GM12878 (cell line): ENCODE results near the gene HINT2. TPM values are rescaled to one million over a fixed set of nuclear protein-coding genes. Genes with fewer than 3 reads are reported as not detected.

Source experiments
- BRCA1 ChIP-seq: IDR thresholded peaks from 2 replicates; pipeline ENCODE4 v1.6.1; 2011; ENCODE audit warnings: low read depth, low read length, improper control_type of control experiment
- CHD4 ChIP-seq: fragments of 200-600 bp; sonication (generic); IDR thresholded peaks from 2 replicates; pipeline ENCODE4 v1.6.1; 2016; ENCODE audit warnings: mild to moderate bottlenecking
- CREM ChIP-seq: IDR thresholded peaks from 2 replicates; pipeline ENCODE4 v1.6.1; 2014; ENCODE audit warnings: antibody characterized with exemption, low read depth
- ESRRA ChIP-seq: IDR thresholded peaks from 2 replicates; pipeline ENCODE4 v1.6.1; 2012; ENCODE audit warnings: mild to moderate bottlenecking, low read length, improper control_type of control experiment
- FOXM1 ChIP-seq: IDR thresholded peaks from 2 replicates; pipeline ENCODE4 v1.6.1; 2012; ENCODE audit warnings: low read depth, mild to moderate bottlenecking, inconsistent platforms, low read length, moderate library complexity
- NFXL1 ChIP-seq: fragments of 450-650 bp; IDR thresholded peaks from 2 replicates; pipeline ENCODE4 v1.6.1; 2017; ENCODE audit warnings: antibody characterized with exemption, mild to moderate bottlenecking, borderline replicate concordance
- NFYA ChIP-seq: IDR thresholded peaks from 2 replicates; pipeline ENCODE4 v1.6.1; 2011; ENCODE audit warnings: low read depth, mild to moderate bottlenecking, low read length, improper control_type of control experiment, borderline replicate concordance
- NFYB ChIP-seq: IDR thresholded peaks from 2 replicates; pipeline ENCODE4 v1.6.1; 2011; ENCODE audit warnings: low read depth, mild to moderate bottlenecking, low read length, improper control_type of control experiment, moderate library complexity; ENCODE audit not compliant: insufficient read depth
- NR2C1 ChIP-seq: fragments of 450-650 bp; IDR thresholded peaks from 2 replicates; pipeline ENCODE4 v1.6.1; 2017; ENCODE audit warnings: antibody characterized with exemption, mild to moderate bottlenecking, moderate library complexity
- NR2F1 ChIP-seq: fragments of 450-650 bp; conservative IDR thresholded peaks from 2 replicates; pipeline ENCODE4 v1.6.1; 2017; ENCODE audit warnings: mild to moderate bottlenecking
- PBX3 ChIP-seq: IDR thresholded peaks from 2 replicates; pipeline ENCODE4 v1.6.1; 2011; ENCODE audit warnings: mild to moderate bottlenecking, low read depth, low read length, moderate library complexity; ENCODE audit not compliant: insufficient replicate concordance
- POLR2AphosphoS5 ChIP-seq: IDR thresholded peaks from 2 replicates; pipeline ENCODE4 v1.6.1; 2011; ENCODE audit warnings: mild to moderate bottlenecking, low read length, inconsistent platforms
- POU2F2 ChIP-seq: IDR thresholded peaks from 3 replicates; pipeline ENCODE4 v1.6.1; 2011; ENCODE audit warnings: low read depth, mild to moderate bottlenecking, low read length, borderline replicate concordance
- TAF1 ChIP-seq: IDR thresholded peaks from 2 replicates; pipeline ENCODE4 v1.6.1; 2011; ENCODE audit warnings: mild to moderate bottlenecking, low read depth, low read length, borderline replicate concordance
- YY1 ChIP-seq: IDR thresholded peaks from 2 replicates; pipeline ENCODE4 v1.6.1; 2011; ENCODE audit warnings: low read depth, mild to moderate bottlenecking, low read length
- ZBTB11 ChIP-seq: fragments of 450-650 bp; formaldehyde crosslinking; IDR thresholded peaks from 2 replicates; pipeline ENCODE4 v1.5.0; 2022; ENCODE audit warnings: mild to moderate bottlenecking, missing genetic modification characterization
- polyA plus RNA-seq, 11 experiments: library from polyadenylated mRNA; depleted of rRNA in 4 of 11; unstranded in 6 of 11; stranded (reverse) in 5 of 11; fragments of >200 nt; fragmentation: Nextera tagmentation in 4 of 11; fragmentation: Illumina TruSeq in 1 of 11; extraction: Ambion mirVana in 4 of 11; extraction: Trizol in 1 of 11; gene quantifications; 1 replicate in 1 of 11; 2 replicates in 10 of 11; pipeline versions ENCODE4 v1.2.1 to v1.2.3, GENCODE V29; 2011 to 2016; ENCODE audit warnings: inconsistent platforms in 2 of 11, missing spikeins in 2 of 11, low read depth in 1 of 11
- total RNA-seq, 4 experiments: library from RNA; depleted of rRNA in 3 of 4; stranded (reverse); fragments of >200 nt in 3 of 4; fragmentation: Illumina TruSeq in 1 of 4; extraction: Trizol in 1 of 4; gene quantifications; 2 replicates each; pipeline versions ENCODE4 v1.2.1 to v1.2.3, GENCODE V29; 2013 to 2021
- TF ChIP-seq, protein P1 (sequence below): IDR thresholded peaks from 2 replicates; pipeline ENCODE4 v1.6.1; 2012; ENCODE audit warnings: improper control_type of control experiment, low read depth, low read length; ENCODE audit not compliant: insufficient replicate concordance
- TF ChIP-seq, protein P2 (sequence below): fragments of 150-350 bp; IDR thresholded peaks from 2 replicates; pipeline ENCODE4 v1.6.1; 2014; ENCODE audit warnings: mild to moderate bottlenecking, low read depth, low read length

HINT2 gene
- total and polyA plus RNA-seq, 10 of the 15 experiments (the other 5 are each of a cell fraction or from before 2014, with no cell fraction given), result 12.1 to 144 (median 51.7) TPM

GRCh38 chr9:35829084-35829763 is 14.4 kb upstream of the HINT2 start, which contains the start of gene TMEM8B (continued):
- TF ChIP-seq ZBTB11 (CRISPR knock-in tag) (no peak), YY1 (0 out of 2 replicates have a peak, but pooled peaks have one; percentile 31), CHD4 (no peak), NR2F1 (0 out of 2 replicates have a peak, but pooled peaks have one; percentile 16), CREM (peak; percentile 57; the same call in 1 of the 2 replicates), TAF1 (no peak), NFYB (peak; percentile 92), POU2F2 (no peak), NR2C1 (no peak), POLR2AphosphoS5 (no peak), BRCA1 (no peak), NFYA (no peak), ESRRA (no peak), PBX3 (no peak), NFXL1 (no peak), FOXM1 (no peak)
- TF ChIP-seq, protein P1, sequence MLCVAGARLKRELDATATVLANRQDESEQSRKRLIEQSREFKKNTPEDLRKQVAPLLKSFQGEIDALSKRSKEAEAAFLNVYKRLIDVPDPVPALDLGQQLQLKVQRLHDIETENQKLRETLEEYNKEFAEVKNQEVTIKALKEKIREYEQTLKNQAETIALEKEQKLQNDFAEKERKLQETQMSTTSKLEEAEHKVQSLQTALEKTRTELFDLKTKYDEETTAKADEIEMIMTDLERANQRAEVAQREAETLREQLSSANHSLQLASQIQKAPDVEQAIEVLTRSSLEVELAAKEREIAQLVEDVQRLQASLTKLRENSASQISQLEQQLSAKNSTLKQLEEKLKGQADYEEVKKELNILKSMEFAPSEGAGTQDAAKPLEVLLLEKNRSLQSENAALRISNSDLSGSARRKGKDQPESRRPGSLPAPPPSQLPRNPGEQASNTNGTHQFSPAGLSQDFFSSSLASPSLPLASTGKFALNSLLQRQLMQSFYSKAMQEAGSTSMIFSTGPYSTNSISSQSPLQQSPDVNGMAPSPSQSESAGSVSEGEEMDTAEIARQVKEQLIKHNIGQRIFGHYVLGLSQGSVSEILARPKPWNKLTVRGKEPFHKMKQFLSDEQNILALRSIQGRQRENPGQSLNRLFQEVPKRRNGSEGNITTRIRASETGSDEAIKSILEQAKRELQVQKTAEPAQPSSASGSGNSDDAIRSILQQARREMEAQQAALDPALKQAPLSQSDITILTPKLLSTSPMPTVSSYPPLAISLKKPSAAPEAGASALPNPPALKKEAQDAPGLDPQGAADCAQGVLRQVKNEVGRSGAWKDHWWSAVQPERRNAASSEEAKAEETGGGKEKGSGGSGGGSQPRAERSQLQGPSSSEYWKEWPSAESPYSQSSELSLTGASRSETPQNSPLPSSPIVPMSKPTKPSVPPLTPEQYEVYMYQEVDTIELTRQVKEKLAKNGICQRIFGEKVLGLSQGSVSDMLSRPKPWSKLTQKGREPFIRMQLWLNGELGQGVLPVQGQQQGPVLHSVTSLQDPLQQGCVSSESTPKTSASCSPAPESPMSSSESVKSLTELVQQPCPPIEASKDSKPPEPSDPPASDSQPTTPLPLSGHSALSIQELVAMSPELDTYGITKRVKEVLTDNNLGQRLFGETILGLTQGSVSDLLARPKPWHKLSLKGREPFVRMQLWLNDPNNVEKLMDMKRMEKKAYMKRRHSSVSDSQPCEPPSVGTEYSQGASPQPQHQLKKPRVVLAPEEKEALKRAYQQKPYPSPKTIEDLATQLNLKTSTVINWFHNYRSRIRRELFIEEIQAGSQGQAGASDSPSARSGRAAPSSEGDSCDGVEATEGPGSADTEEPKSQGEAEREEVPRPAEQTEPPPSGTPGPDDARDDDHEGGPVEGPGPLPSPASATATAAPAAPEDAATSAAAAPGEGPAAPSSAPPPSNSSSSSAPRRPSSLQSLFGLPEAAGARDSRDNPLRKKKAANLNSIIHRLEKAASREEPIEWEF, result no peak
- TF ChIP-seq, protein P2, sequence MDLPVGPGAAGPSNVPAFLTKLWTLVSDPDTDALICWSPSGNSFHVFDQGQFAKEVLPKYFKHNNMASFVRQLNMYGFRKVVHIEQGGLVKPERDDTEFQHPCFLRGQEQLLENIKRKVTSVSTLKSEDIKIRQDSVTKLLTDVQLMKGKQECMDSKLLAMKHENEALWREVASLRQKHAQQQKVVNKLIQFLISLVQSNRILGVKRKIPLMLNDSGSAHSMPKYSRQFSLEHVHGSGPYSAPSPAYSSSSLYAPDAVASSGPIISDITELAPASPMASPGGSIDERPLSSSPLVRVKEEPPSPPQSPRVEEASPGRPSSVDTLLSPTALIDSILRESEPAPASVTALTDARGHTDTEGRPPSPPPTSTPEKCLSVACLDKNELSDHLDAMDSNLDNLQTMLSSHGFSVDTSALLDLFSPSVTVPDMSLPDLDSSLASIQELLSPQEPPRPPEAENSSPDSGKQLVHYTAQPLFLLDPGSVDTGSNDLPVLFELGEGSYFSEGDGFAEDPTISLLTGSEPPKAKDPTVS, result no peak
